Caco-2 (cell line): ENCODE results near the gene YBX2. TPM values are rescaled to one million over a fixed set of nuclear protein-coding genes. Genes with fewer than 3 reads are reported as not detected.

ENCODE experiments used
- BruUV-seq: library from RNA; stranded (reverse); fragments of 400-500 nt; replicated peaks from 2 replicates; lab custom pipeline; 2021; lab: Mats Ljungman, UMichigan
- CTCF ChIA-PET: fragments of 300-600 bp; sonication (Branson Sonifier 250); formaldehyde crosslinking; loops from one replicate; lab custom pipeline; 2022; ENCODE audit warnings: antibody characterized with exemption; lab: Charles Lee
- POLR2A ChIA-PET: fragments of 300-600 bp; sonication (Branson Sonifier 250); formaldehyde crosslinking; loops from one replicate; lab custom pipeline; 2022; ENCODE audit warnings: antibody characterized with exemption; lab: Charles Lee
- DNase-seq, 2 experiments: peaks; one replicate each; pipeline versions ENCODE4 v3.0.0 to v3.0.0-alpha.2; 2020 to 2022
- H3K27me3 ChIP-seq: replicated peaks from 2 replicates; pipeline ENCODE4 v1.6.0; 2011; ENCODE audit warnings: low read length; ENCODE audit not compliant: control insufficient read depth, insufficient read depth
- H3K36me3 ChIP-seq: 2 replicates; pipeline ENCODE4 v1.5.1; 2011; ENCODE audit warnings: low read length; ENCODE audit not compliant: control insufficient read depth, insufficient read depth
- H3K4me1 ChIP-seq: fragments of 250-450 bp; sonication (Bioruptor Pico); 2 replicates; pipeline ENCODE4 v1.5.1; 2020; ENCODE audit warnings: mild to moderate bottlenecking
- H3K4me3 ChIP-seq: 2 replicates; pipeline ENCODE4 v1.5.1; 2011; ENCODE audit warnings: low read depth, mild to moderate bottlenecking, control low read depth, low read length
- H3K9me3 ChIP-seq: fragments of 250-450 bp; sonication (Bioruptor Pico); 2 replicates; pipeline ENCODE4 v1.5.1; 2020; ENCODE audit warnings: mild to moderate bottlenecking, moderate library complexity
- H3K27ac Mint-ChIP-seq: one replicate; pipeline ENCODE4 v1.8.0; 2022; ENCODE audit warnings: mixed read lengths; ENCODE audit not compliant: unreplicated experiment
- H3K27me3 Mint-ChIP-seq: one replicate; pipeline ENCODE4 v1.8.0; 2022; ENCODE audit warnings: mixed read lengths; ENCODE audit not compliant: insufficient read depth, unreplicated experiment
- H3K36me3 Mint-ChIP-seq: one replicate; pipeline ENCODE4 v1.8.0; 2022; ENCODE audit warnings: mild to moderate bottlenecking, mixed read lengths; ENCODE audit not compliant: insufficient read depth, unreplicated experiment
- H3K4me1 Mint-ChIP-seq: one replicate; pipeline ENCODE4 v1.8.0; 2022; ENCODE audit warnings: low read depth, mixed read lengths; ENCODE audit not compliant: unreplicated experiment
- H3K4me3 Mint-ChIP-seq: one replicate; pipeline ENCODE4 v1.8.0; 2022; ENCODE audit warnings: mild to moderate bottlenecking, moderate library complexity, mixed read lengths; ENCODE audit not compliant: unreplicated experiment
- H3K9me3 Mint-ChIP-seq: one replicate; pipeline ENCODE4 v1.8.0; 2022; ENCODE audit warnings: mixed read lengths; ENCODE audit not compliant: unreplicated experiment
- intact Hi-C: fragments of 100-400 bp; cut with micrococcal nuclease; formaldehyde crosslinking; loops from one replicate; pipeline ENCODE4 v1.10.0; 2022; ENCODE audit not compliant: unreplicated experiment
- total RNA-seq: library from RNA; stranded (reverse); gene quantifications from 2 replicates; pipeline ENCODE4 v1.2.3, GENCODE V29; 2022
- TF ChIP-seq, protein P1 (sequence below), 2 experiments: fragments of 200-600 bp in 1 of 2; IDR thresholded peaks; 1 replicate in 1 of 2; 2 replicates in 1 of 2; pipeline versions ENCODE4 v1.5.1 to v1.8.0; 2011 to 2022; ENCODE audit warnings: antibody characterized with exemption in 1 of 2, control low read depth in 1 of 2, inconsistent platforms in 1 of 2, low read depth in 1 of 2, low read length in 1 of 2, mild to moderate bottlenecking in 1 of 2, moderate library complexity in 1 of 2; ENCODE audit not compliant: insufficient read depth in 1 of 2, severe bottlenecking in 1 of 2, unreplicated experiment in 1 of 2

Gene YBX2
- total RNA-seq, 1 experiment from 2014 or later, result 27.6 TPM

DNA sequence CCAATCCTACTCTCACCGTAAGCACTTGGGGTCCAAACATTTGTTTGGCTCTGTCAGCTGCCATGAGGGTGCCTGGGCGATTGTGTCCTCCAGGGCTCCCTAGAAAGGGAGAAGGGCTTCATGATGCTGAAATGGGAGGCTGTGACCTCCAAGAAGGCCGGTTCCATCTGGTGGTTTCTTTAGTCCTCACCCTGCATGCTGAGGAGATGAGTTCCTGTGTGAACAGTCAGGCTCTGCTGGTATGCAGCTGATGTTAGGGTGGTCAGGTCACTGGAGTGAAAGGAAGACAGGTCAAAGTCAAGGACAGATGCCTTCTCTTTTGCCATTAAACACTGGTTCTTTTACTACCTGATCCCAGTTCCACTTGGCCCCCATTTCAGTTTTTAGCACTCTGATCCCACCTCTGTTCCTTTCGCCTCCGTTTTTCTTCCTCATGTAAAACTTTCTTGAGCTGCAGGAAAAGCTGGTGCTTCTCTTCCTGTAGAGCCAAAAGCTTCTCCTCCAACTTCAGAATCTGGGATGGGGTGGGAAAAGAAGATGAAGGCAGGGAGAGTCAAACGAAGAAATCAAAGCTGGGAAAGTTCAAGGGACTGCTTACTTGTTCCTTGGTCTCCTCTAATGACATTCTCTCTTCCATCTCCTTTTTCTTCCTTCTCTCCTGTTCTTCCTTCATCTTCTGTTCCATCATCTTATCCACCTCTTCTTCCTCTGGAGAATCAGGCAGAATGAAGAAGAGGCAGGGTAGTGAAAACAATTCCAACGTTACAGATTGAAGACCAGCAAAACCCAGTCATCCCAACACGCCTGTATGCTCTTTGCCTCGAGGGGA, 19.7 kb upstream of the YBX2 start:
- Histone ChIP-seq H3K9me3 (no peaks in the 10 kb centered on the region), H3K27me3 (no peaks in the 10 kb centered on the region), H3K4me3 (peak overlapping the region; percentile 82), H3K4me1 (peaks cover 4% of the 10 kb centered on the region; the same call in 1 of the 2 replicates), H3K36me3 (peaks cover 5% of the 10 kb centered on the region)
- H3K36me3 Mint-ChIP-seq, result peaks cover 58% of the 10 kb centered on the region
- ChIA-PET CTCF (interaction anchor here (0.9 kb wide), 1 partner anchor 16 kb away, joined by 3 read pairs; no protein-coding TSS in a partner anchor), POLR2A (interaction anchor here (0.6 to 1.1 kb wide), 2 partner anchors 15 to 31 kb away, joined by 3 to 7 read pairs (median 3); partner anchors contain the start of gene NEURL4)
- H3K27me3 Mint-ChIP-seq, result no peaks in the 10 kb centered on the region
- intact Hi-C loops, result loop anchor here (2.0 kb wide), 1 partner anchor 15 kb away; the partner anchor contains the start of gene NEURL4
- H3K27ac Mint-ChIP-seq, result peak overlapping the region; percentile 21
- DNase-seq, result no peak
- H3K9me3 Mint-ChIP-seq, result no peaks in the 10 kb centered on the region
- BruUV-seq, result TSS peak; percentile 76
- H3K4me1 Mint-ChIP-seq, result peaks cover 23% of the 10 kb centered on the region
- TF ChIP-seq, protein P1, sequence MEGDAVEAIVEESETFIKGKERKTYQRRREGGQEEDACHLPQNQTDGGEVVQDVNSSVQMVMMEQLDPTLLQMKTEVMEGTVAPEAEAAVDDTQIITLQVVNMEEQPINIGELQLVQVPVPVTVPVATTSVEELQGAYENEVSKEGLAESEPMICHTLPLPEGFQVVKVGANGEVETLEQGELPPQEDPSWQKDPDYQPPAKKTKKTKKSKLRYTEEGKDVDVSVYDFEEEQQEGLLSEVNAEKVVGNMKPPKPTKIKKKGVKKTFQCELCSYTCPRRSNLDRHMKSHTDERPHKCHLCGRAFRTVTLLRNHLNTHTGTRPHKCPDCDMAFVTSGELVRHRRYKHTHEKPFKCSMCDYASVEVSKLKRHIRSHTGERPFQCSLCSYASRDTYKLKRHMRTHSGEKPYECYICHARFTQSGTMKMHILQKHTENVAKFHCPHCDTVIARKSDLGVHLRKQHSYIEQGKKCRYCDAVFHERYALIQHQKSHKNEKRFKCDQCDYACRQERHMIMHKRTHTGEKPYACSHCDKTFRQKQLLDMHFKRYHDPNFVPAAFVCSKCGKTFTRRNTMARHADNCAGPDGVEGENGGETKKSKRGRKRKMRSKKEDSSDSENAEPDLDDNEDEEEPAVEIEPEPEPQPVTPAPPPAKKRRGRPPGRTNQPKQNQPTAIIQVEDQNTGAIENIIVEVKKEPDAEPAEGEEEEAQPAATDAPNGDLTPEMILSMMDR (IDR thresholded peaks at IDR 0.05; ENCODE audit: insufficient read depth in 1 of 2, low read depth in 1 of 2, low read length in 1 of 2, severe bottlenecking in 1 of 2, unreplicated experiment in 1 of 2), result no peak
- peak overlapping the region; percentile 82 for H3K4me3 Mint-ChIP-seq

DNA sequence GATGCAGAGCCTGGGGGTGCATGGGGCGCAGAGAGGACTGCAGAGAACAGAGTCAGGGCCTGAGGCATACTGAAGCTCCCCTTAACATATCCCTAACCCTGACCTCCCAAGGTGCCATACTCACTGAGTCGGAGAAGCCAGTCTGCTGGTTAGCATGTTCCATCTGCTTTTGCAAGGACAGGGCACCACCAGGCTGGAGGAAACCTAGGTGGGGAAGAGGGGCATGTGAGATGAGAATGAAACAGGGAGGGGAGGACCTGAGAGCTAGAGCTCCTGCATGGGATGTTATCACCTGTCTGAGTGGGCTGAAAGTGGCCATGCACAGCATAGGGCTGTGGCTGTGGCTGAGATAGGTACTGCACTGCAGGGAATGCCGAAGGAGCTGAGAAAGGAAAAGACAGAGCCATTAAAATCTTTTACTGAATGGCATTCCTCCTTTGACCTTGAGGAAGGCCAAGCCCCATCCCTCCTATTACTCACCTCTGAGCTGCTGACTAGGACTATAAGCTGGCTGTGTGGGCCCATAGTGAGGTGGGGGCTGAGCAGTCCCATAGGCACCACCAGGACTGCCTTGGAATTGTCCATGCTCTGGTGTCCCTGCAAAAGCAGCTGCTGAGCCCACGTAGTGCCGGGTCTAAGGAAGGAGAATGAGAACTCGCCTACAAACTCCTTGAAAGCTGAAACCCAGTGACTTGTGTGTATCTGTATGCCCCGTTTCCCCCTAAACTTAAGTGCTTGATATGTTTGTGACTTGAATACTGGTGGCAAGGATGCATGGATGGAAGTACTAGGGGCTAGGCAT, 18.9 kb upstream of the YBX2 start:
- Mint-ChIP-seq H3K4me1 (peaks cover 23% of the 10 kb centered on the region), H3K36me3 (peaks cover 66% of the 10 kb centered on the region)
- TF ChIP-seq, protein P1 (IDR thresholded peaks at IDR 0.05; ENCODE audit: insufficient read depth in 1 of 2, low read depth in 1 of 2, low read length in 1 of 2, severe bottlenecking in 1 of 2, unreplicated experiment in 1 of 2), result peak in 1 of 2 experiments; percentile 4

More for the DNA sequence above, 18.9 kb upstream of the YBX2 start:
- Mint-ChIP-seq H3K27me3 (no peaks in the 10 kb centered on the region), H3K4me3 (peak overlapping the region; percentile 82), H3K9me3 (no peaks in the 10 kb centered on the region), H3K27ac (peak overlapping the region; percentile 21)
- intact Hi-C loops, result no loop called here
- POLR2A ChIA-PET, result interaction anchor here (1.0 to 1.1 kb wide), 2 partner anchors 16 to 30 kb away, joined by 3 to 7 read pairs; partner anchors contain the start of gene NEURL4
- no peak for DNase-seq
- Histone ChIP-seq H3K36me3 (peaks cover 5% of the 10 kb centered on the region), H3K9me3 (no peaks in the 10 kb centered on the region), H3K27me3 (no peaks in the 10 kb centered on the region), H3K4me1 (peaks cover 4% of the 10 kb centered on the region; the same call in 1 of the 2 replicates), H3K4me3 (no peak overlapping the region; the same call in 1 of the 2 replicates)
- no TSS peak for BruUV-seq
- CTCF ChIA-PET, result interaction anchor here (0.9 kb wide), 1 partner anchor 17 kb away, joined by 3 read pairs; no protein-coding TSS in a partner anchor
